BJ (cell line): ENCODE results near the gene WWC1. TPM values are rescaled to one million over a fixed set of nuclear protein-coding genes. Genes with fewer than 3 reads are reported as not detected.

Source experiments
- CTCF ChIA-PET: fragments of 350-600 bp; formaldehyde crosslinking; extraction: SDS; loops from one replicate; lab custom pipeline; 2021; ENCODE audit warnings: antibody characterized with exemption, inconsistent platforms; lab: Yijun Ruan, JAX
- POLR2A ChIA-PET: fragments of 300-600 bp; sonication (Branson Sonifier 250); formaldehyde crosslinking; extraction: SDS; loops from one replicate; lab custom pipeline; 2021; ENCODE audit warnings: antibody characterized with exemption; lab: Charles Lee
- DNase-seq: peaks from one replicate; pipeline ENCODE4 v3.0.0-alpha.2; 2011; ENCODE audit warnings: low read depth
- H3K27me3 ChIP-seq: 2 replicates; pipeline ENCODE4 v1.6.0; 2011; ENCODE audit warnings: low read length; ENCODE audit not compliant: control insufficient read depth, insufficient read depth
- H3K36me3 ChIP-seq: 2 replicates; pipeline ENCODE4 v1.5.1; 2011; ENCODE audit warnings: low read length; ENCODE audit not compliant: control insufficient read depth, insufficient read depth
- H3K4me3 ChIP-seq: 2 replicates; pipeline ENCODE4 v1.5.1; 2011; ENCODE audit warnings: low read depth, mild to moderate bottlenecking, control low read depth, low read length
- CTCF ChIP-seq: IDR thresholded peaks from 2 replicates; pipeline ENCODE4 v1.5.1; 2011; ENCODE audit warnings: low read depth, mild to moderate bottlenecking, control low read depth, inconsistent platforms, low read length, moderate library complexity; ENCODE audit not compliant: insufficient read depth
- polyA plus RNA-seq: library from polyadenylated mRNA; depleted of rRNA; stranded (reverse); fragments of >200 nt; gene quantifications from 2 replicates; pipeline ENCODE4 v1.2.3, GENCODE V29; 2011

Gene WWC1
- polyA plus RNA-seq, 1 experiment, result 1.4 TPM

DNA sequence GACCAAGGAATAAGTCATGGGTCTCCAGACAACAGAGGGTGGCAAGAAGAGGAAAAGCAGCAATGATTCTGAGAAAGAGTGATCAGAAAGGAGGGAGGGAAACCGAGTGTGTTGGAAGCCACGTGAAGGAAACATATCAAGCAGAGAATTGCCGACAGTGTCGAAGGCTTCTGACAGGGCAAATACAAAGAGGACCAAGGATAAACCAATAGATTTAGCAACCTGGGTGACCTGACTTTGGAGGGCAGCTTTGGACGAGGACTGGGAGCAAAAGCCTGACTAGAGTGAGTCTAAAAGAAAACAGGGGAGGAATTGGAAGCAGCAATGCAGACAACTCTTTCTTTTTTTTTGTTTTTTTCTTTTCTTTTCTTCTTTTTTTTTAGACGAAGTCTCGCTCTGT lies 83.8 kb downstream of the WWC1 start:
- no peak overlapping the region for H3K4me3 ChIP-seq
- CTCF ChIA-PET, result interaction anchor here (1.1 kb wide), 1 partner anchor 54 kb away, joined by 3 read pairs; no protein-coding TSS in a partner anchor

DNA sequence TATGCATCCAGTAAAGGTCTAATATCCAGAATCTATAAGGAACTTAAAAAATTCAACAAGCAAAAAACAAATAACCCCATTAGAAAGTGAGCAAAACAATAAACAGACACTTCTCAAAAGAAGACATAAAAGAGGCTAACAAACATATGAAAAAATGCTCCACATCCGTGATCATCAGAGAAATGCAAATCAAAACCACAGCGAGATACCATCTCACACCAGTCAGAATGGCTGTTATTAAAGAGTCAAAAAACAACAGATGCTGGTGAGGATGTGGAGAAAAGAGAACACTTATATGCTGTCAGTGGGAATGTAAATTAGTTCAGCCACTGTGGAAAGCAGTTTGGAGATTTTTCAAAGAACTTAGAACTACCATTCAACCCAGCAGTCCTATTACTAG lies 86.1 kb downstream of the WWC1 start:
- no peak for TF ChIP-seq CTCF
- Histone ChIP-seq H3K36me3 (no peaks in the 10 kb centered on the region), H3K27me3 (no peaks in the 10 kb centered on the region), H3K4me3 (no peak overlapping the region)
- ChIA-PET CTCF (interaction anchor here (0.7 kb wide), 1 partner anchor 13 kb away, joined by 3 read pairs; no protein-coding TSS in a partner anchor), POLR2A (no interaction called here)
- DNase-seq, result no peak

More for the DNA sequence above, 83.8 kb downstream of the WWC1 start:
- POLR2A ChIA-PET, result no interaction called here
- H3K27me3 ChIP-seq, result no peaks in the 10 kb centered on the region
- DNase-seq, result no peak
- no peaks in the 10 kb centered on the region for H3K36me3 ChIP-seq
- TF ChIP-seq CTCF, result no peak

DNA sequence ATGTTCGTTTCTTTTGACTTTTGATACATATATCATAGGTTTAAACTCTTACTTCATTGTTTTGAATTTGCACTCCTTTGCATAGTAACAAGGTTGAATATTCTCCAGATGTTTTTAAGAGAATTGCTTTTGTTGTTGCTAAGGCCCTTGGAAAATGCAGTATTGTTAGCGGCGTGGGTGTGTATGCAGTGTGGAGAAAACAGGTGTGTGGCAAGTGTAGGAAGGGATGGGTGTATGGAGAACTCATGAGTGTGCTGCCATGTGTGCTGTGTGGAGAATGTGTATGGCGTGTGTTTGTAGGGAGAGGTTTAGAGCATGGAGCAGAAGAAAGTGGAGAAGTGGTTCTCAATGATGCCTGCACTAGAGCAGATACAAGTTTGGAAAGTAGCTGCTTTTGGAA lies 87.3 kb downstream of the WWC1 start:
- TF ChIP-seq CTCF, result no peak
- Histone ChIP-seq H3K4me3 (no peak overlapping the region), H3K36me3 (no peaks in the 10 kb centered on the region), H3K27me3 (no peaks in the 10 kb centered on the region)
- ChIA-PET CTCF (no interaction called here), POLR2A (no interaction called here)
- no peak for DNase-seq

GRCh38 chr5:168382421-168382820 lies 91.0 kb downstream of the WWC1 start:
- Histone ChIP-seq H3K36me3 (no peaks in the 10 kb centered on the region), H3K4me3 (no peak overlapping the region), H3K27me3 (no peaks in the 10 kb centered on the region)
- no peak for DNase-seq
- CTCF ChIA-PET, result no interaction called here
- POLR2A ChIA-PET, result interaction anchor here (0.7 kb wide), 1 partner anchor 75 kb away, joined by 3 read pairs; no protein-coding TSS in a partner anchor
- TF ChIP-seq CTCF, result no peak

DNA sequence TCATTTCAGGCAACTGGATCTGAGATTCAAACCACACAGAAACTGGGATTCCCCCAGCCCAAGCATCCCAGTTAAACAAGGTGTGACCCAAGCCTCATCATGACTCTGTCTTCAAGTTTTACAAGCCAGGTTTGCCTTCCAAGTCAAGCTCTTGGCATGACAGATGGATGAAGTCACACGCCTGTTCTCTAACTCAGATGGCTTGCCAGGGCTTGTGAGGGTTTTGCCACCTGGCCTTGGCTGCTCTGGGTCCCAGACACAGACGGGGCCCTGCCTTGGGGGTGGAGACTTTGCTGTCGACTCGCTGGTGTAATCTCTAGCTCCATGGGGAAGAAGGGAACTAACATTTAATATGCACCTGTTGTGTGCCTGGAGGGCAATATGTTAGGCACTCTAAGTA lies 99.0 kb downstream of the WWC1 start:
- ChIA-PET POLR2A (no interaction called here), CTCF (interaction anchor here (0.6 to 1.1 kb wide), 2 partner anchors 10 to 13 kb away, joined by 3 to 6 read pairs; no protein-coding TSS in a partner anchor)
- DNase-seq, result no peak
- no peaks in the 10 kb centered on the region for H3K36me3 ChIP-seq
- no peak for TF ChIP-seq CTCF
- H3K4me3 ChIP-seq, result no peak overlapping the region
- H3K27me3 ChIP-seq, result no peaks in the 10 kb centered on the region
